Femur (tissue), 1 donor: ENCODE measurements around the gene ENPP3.
"Not testable (repeated sequence)": the region's sequence is repeated elsewhere in the genome, so short reads cannot be mapped to it uniquely, and the experiment has no call there.

Source experiments
- DNase-seq: peaks from one replicate; pipeline ENCODE4 v3.0.0-alpha.2; 2017

The ENPP3 gene

DNA sequence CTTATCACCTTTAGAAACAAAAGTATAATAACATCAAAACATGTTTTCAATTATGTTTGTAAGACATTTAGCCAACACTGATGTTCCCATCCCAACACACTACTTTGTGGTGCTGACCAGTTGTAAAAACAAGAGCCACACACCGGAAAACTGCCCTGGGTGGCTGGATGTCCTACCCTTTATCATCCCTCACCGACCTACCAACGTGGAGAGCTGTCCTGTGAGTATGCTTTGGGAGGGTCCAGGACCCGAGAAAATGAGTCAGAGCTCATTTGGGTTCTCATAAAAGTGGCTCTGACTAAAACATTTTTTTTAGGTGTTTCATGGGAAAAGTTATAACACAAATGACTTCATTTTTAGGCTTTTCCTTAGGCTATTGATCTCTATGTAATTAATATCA lies 103.1 kb downstream of the ENPP3 start:
- DNase-seq, result no peak

DNA sequence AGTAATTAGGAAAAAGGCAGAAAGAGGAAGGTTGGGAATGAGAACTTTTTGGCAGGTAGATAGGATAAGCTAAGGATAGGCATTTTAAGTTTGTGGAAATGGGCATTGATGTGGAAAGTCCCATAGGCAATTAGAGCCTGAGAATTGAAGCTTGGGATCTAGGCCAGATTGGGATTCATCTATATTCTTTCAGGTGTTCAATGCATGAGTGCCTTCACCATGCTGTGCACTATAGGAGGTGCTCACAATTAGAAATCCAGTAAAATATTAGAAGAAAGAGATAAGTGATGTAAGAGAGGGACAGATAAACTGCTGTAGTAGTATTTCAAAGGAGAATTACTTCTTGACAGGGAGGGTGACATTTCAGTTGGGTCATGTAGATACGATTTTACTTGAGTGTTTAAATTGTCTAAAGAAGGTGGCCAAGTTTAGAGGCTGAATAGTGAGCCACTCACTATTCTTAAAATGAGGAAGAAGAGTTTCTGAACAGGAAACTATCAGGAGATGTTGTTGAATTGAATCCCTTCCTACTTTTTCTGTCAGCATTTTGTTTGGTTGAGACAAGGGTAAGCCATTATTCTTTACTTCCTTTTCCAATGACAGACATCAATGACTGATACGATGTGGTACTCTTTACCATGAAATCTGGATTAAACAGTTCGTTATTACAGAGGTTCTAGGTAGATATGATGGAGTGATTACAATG lies 104.7 kb downstream of the ENPP3 start:
- no peak for DNase-seq

GRCh38 chr6:131744432-131745287 lies 107.6 kb downstream of the ENPP3 start:
- DNase-seq, result no peak

GRCh38 chr6:131745476-131745875 lies 108.4 kb downstream of the ENPP3 start:
- DNase-seq, result no peak

- no peak for DNase-seq
These were observed 110.8 kb downstream of the ENPP3 start for GRCh38 chr6:131747821-131748353.

DNA sequence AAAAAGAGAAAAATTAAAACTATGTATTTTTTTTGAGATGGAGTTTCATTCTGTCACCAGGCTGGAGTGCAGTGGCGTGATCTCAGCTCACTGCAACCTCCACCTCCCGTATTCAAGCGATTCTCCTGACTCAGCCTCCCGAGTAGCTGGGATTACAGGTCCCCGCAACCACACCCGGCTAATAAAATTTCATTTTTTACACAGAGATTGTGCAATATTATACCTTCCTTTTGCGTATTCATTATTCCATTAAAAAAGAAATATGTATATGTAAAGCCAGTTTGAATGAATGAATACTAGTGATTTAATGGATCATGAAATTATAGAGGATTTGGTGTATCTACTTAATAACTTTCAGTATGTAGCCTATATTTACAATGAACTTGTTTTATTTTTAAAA lies 111.9 kb downstream of the ENPP3 start:
- DNase-seq, result no peak

- not testable (repeated sequence) for DNase-seq
These were observed 114.1 kb downstream of the ENPP3 start for GRCh38 chr6:131751012-131751715.

GRCh38 chr6:131754088-131754487 lies 117.0 kb downstream of the ENPP3 start:
- DNase-seq, result no peak

GRCh38 chr6:131754715-131755567 lies 117.8 kb downstream of the ENPP3 start:
- DNase-seq, result no peak

DNA sequence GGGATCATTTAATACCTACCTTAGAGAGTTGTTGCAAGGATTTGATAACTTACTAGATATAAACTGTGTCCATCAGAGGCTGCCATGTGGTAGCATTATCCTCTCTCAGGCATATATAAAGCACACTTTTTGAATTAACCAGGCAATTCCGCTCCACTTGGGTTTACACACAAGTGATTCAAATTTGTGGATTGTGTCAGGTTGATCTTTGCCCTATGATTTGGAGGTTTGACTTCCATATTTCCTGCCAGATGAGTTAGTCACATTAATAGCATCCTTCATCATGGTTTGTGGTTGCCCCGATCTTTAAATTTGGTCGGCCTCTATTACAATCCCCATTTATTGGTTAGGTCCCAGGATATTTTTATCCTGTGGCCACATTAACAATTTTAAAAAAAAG lies 118.5 kb downstream of the ENPP3 start:
- no peak for DNase-seq

GRCh38 chr6:131756039-131756438 lies 118.9 kb downstream of the ENPP3 start:
- DNase-seq, result no peak

- DNase-seq, result peak; percentile 54
These were observed 121.8 kb downstream of the ENPP3 start for GRCh38 chr6:131758920-131759319.

- no peak for DNase-seq
These were observed 124.1 kb downstream of the ENPP3 start for GRCh38 chr6:131761060-131761761.

DNA sequence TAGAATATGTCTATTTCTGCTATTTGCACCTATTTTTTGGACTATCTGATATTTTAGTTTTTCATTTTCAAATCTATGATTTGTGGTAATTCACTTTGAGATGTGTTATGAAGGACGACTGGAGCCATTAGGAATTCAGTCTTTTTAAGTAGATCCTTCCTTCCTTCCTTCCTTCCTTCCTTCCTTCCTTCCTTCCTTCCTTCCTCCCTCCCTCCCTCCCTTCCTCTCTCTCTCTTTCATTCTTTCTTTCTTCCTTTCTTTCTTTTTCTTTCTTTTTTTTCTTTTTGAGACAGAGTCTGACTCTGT lies 124.6 kb downstream of the ENPP3 start:
- DNase-seq, result no peak

- DNase-seq, result no peak
These were observed 125.9 kb downstream of the ENPP3 start for GRCh38 chr6:131762984-131763383.

GRCh38 chr6:131763749-131764148 lies 126.6 kb downstream of the ENPP3 start:
- no peak for DNase-seq

DNA sequence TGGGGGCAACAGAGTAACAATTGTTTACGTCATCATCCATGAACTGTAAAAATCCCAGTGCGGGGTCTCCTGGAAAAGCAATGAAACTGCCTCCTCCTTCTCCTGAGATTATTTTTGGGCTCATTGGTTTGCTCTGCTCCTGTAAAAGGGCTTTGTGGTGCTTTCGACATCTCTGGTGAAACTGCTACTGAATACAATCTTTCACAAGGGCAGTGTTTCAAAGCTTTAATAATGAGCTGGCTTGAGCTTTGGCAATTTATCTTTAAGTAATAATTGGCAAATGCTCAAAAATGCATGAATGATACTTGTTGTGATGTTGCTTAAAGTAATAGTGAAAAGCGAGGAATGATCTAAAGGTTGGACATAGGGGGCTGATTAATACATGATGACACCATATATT lies 127.2 kb downstream of the ENPP3 start:
- no peak for DNase-seq

- DNase-seq, result peak; percentile 79
These were observed 128.1 kb downstream of the ENPP3 start for GRCh38 chr6:131765081-131765803.

- no peak for DNase-seq
These were observed 128.7 kb downstream of the ENPP3 start for GRCh38 chr6:131765804-131766135.

GRCh38 chr6:131766631-131767030 lies 129.5 kb downstream of the ENPP3 start:
- no peak for DNase-seq

- DNase-seq, result no peak
These were observed 131.9 kb downstream of the ENPP3 start for GRCh38 chr6:131768964-131769363.
